ENCODE measurements around the gene GSK3A. TPM values are rescaled to one million over a fixed set of nuclear protein-coding genes. Genes with fewer than 3 reads are reported as not detected.

Gene GSK3A
- total RNA-seq, 1 experiment from 2014 or later: 58.8 TPM

DNA sequence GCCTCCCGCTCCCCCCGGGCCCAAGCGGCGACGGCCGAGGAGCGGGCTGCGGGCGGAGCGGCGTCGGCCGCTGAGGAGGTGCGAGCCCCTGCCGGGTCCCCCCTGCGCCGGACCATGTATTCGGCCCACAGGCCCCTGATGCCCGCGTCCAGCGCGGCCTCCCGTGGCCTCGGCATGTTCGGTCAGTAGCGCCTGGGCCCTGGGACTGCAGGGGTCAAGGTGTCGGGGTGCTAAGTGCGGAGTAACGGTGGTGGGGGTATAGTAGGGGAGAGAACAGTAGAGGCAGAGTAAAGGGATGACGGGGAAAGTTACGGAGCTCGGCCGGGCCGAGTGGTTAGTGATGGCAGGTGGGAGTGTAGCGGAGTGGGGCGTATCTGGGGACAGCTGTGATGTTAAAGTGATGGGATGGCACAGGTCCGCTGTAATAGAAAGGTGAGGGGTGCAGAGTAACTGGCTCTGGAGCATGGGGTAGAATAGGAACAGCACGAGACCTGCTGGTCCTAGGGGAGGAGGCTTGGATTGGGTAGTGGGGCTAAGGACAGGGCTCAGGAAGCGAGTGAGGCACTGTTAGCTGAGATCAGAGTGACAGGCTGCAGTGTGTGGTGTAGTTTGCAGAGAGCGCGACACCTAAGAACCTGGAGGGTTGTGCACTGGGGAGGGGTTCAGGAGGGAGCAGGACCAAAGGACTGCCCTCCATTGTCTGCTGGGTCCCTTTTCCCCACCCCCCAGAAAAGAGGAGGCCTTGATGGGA is 42.4 kb upstream of the GSK3A start:
- Mint-ChIP-seq H3K4me1 (ENCODE audit: low read depth, unreplicated experiment) (peaks cover 12% of the 10 kb centered on the region), H3K27ac (ENCODE audit: unreplicated experiment) (peak overlapping the region; percentile 10), H3K27me3 (ENCODE audit: unreplicated experiment) (no peaks in the 10 kb centered on the region), H3K36me3 (ENCODE audit: insufficient read depth, unreplicated experiment) (peaks cover 54% of the 10 kb centered on the region), H3K9me3 (ENCODE audit: low read depth, unreplicated experiment) (no peaks in the 10 kb centered on the region), H3K4me3 (ENCODE audit: low read depth, unreplicated experiment) (peak overlapping the region; percentile 69)
- DNase-seq: no peak
- intact Hi-C loops (cut with micrococcal nuclease; ENCODE audit: unreplicated experiment): loop anchor here (10.0 kb wide), 1 partner anchor 160 kb away; no protein-coding TSS in a partner anchor
- BruUV-seq (replicated peaks): no TSS peak
- TF ChIP-seq, protein P1, sequence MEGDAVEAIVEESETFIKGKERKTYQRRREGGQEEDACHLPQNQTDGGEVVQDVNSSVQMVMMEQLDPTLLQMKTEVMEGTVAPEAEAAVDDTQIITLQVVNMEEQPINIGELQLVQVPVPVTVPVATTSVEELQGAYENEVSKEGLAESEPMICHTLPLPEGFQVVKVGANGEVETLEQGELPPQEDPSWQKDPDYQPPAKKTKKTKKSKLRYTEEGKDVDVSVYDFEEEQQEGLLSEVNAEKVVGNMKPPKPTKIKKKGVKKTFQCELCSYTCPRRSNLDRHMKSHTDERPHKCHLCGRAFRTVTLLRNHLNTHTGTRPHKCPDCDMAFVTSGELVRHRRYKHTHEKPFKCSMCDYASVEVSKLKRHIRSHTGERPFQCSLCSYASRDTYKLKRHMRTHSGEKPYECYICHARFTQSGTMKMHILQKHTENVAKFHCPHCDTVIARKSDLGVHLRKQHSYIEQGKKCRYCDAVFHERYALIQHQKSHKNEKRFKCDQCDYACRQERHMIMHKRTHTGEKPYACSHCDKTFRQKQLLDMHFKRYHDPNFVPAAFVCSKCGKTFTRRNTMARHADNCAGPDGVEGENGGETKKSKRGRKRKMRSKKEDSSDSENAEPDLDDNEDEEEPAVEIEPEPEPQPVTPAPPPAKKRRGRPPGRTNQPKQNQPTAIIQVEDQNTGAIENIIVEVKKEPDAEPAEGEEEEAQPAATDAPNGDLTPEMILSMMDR (IDR thresholded peaks at IDR 0.05; ENCODE audit: unreplicated experiment): no peak
- CTCF ChIA-PET: interaction anchor here (1.2 kb wide), 1 partner anchor 38 kb away, joined by 4 read pairs; no protein-coding TSS in a partner anchor

GRCh38 chr19:42284066-42284501 is 41.7 kb upstream of the GSK3A start:
- BruUV-seq (replicated peaks): no TSS peak
- Mint-ChIP-seq H3K27ac (ENCODE audit: unreplicated experiment) (no peak overlapping the region), H3K36me3 (ENCODE audit: insufficient read depth, unreplicated experiment) (peaks cover 54% of the 10 kb centered on the region), H3K27me3 (ENCODE audit: unreplicated experiment) (no peaks in the 10 kb centered on the region), H3K4me1 (ENCODE audit: low read depth, unreplicated experiment) (peaks cover 19% of the 10 kb centered on the region), H3K4me3 (ENCODE audit: low read depth, unreplicated experiment) (peak overlapping the region; percentile 69), H3K9me3 (ENCODE audit: low read depth, unreplicated experiment) (no peaks in the 10 kb centered on the region)
- CTCF ChIA-PET: interaction anchor here (1.2 kb wide), 1 partner anchor 38 kb away, joined by 4 read pairs; no protein-coding TSS in a partner anchor
- DNase-seq: peak; percentile 89
- TF ChIP-seq, protein P1 (IDR thresholded peaks at IDR 0.05; ENCODE audit: unreplicated experiment): no peak
- intact Hi-C loops (cut with micrococcal nuclease; ENCODE audit: unreplicated experiment): loop anchor here (10.0 kb wide), 1 partner anchor 159 kb away; no protein-coding TSS in a partner anchor

- no TSS peak for BruUV-seq (replicated peaks)
- Mint-ChIP-seq H3K36me3 (ENCODE audit: insufficient read depth, unreplicated experiment) (peaks cover 57% of the 10 kb centered on the region), H3K27ac (ENCODE audit: unreplicated experiment) (no peak overlapping the region), H3K27me3 (ENCODE audit: unreplicated experiment) (no peaks in the 10 kb centered on the region), H3K9me3 (ENCODE audit: low read depth, unreplicated experiment) (no peaks in the 10 kb centered on the region), H3K4me1 (ENCODE audit: low read depth, unreplicated experiment) (peaks cover 25% of the 10 kb centered on the region), H3K4me3 (ENCODE audit: low read depth, unreplicated experiment) (no peak overlapping the region)
- intact Hi-C loops (cut with micrococcal nuclease; ENCODE audit: unreplicated experiment): loop anchor here (10.0 kb wide), 1 partner anchor 159 kb away; no protein-coding TSS in a partner anchor
- TF ChIP-seq, protein P1 (IDR thresholded peaks at IDR 0.05; ENCODE audit: unreplicated experiment): no peak
- DNase-seq: peak; percentile 98
- CTCF ChIA-PET: interaction anchor here (0.8 kb wide), 1 partner anchor 25 kb away, joined by 11 read pairs; no protein-coding TSS in a partner anchor
Measured at GRCh38 chr19:42283188-42284065, 41.0 kb upstream of the GSK3A start.

- Mint-ChIP-seq H3K4me3 (ENCODE audit: low read depth, unreplicated experiment) (no peak overlapping the region), H3K4me1 (ENCODE audit: low read depth, unreplicated experiment) (peaks cover 32% of the 10 kb centered on the region), H3K9me3 (ENCODE audit: low read depth, unreplicated experiment) (no peaks in the 10 kb centered on the region), H3K27ac (ENCODE audit: unreplicated experiment) (no peak overlapping the region), H3K36me3 (ENCODE audit: insufficient read depth, unreplicated experiment) (peaks cover 57% of the 10 kb centered on the region), H3K27me3 (ENCODE audit: unreplicated experiment) (no peaks in the 10 kb centered on the region)
- CTCF ChIA-PET: interaction anchor here (0.6 to 0.8 kb wide), 3 partner anchors 24 to 39 kb away, joined by 3 to 11 read pairs (median 4); no protein-coding TSS in a partner anchor
- TF ChIP-seq, protein P1 (IDR thresholded peaks at IDR 0.05; ENCODE audit: unreplicated experiment): no peak
- no TSS peak for BruUV-seq (replicated peaks)
- intact Hi-C loops (cut with micrococcal nuclease; ENCODE audit: unreplicated experiment): loop anchor here (10.0 kb wide), 1 partner anchor 158 kb away; no protein-coding TSS in a partner anchor
- DNase-seq: no peak
Measured at GRCh38 chr19:42282819-42283187, 40.4 kb upstream of the GSK3A start.

Data from Calu3 (cell line).